GM19463 (cell line): ENCODE measurements around the gene C16orf95.

ENCODE experiments used
- ATAC-seq: cut with Tn5 transposase; IDR thresholded peaks from one replicate; pipeline ENCODE4 v1.9.1; 2021; ENCODE audit warnings: mild to moderate bottlenecking, moderate library complexity; ENCODE audit not compliant: unreplicated experiment

Gene C16orf95

DNA sequence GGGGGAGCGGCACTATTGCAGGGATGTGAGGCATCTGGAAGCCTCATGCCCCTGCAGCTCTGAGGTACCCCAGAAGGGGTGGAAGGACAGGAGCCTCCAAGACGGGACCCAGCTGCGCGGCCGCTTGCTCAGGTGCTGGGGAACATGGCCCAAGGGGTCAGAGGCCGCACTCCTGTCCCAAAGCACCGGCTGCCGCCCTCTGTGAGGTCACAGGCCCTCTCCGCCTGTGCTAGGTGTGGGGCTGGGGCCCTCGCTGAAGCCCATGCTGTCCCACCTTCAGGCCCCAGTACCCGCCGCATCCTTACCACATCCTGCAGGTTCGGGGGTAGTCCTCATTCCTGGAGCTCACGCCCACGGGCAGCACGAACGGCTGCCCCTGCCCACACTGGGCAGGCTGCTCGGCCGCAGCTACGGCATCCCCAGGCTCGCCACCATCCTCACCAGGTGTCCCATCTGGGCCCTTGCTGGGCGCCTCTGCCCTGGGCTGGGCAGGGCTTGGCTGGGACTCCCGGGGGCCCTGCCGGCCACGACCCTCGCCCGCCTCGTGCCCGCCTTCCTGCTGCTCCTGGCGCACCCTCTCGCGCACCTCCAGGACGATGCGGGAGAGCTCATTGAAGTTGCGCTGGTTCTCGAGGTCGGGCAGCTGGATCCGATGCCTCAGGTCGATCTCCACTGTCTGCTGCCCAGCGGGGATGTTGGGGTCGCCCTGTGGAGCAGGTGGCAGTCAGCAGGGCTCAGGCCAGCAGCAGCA lies 16.6 kb upstream of the C16orf95 start:
- no peak for ATAC-seq

DNA sequence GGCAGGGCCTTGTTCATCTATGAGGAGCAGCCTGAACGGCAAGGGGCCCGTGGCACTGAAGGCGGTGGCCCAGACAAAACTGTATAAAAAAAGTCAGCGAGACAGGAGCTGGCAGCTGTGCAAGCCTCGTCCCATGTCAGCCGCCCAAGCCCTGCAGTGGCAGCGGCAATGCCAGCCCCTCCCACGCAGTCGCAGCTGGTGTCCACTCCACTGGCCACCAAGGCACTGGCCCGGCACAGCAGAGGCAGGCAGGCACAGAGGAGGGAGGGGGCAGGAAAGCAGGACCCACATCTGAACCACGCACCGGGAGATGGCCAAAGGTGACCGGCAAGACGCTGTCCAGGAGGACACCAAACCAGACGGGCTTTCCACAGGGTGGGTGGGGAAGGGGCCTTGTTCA lies 15.9 kb upstream of the C16orf95 start:
- no peak for ATAC-seq

DNA sequence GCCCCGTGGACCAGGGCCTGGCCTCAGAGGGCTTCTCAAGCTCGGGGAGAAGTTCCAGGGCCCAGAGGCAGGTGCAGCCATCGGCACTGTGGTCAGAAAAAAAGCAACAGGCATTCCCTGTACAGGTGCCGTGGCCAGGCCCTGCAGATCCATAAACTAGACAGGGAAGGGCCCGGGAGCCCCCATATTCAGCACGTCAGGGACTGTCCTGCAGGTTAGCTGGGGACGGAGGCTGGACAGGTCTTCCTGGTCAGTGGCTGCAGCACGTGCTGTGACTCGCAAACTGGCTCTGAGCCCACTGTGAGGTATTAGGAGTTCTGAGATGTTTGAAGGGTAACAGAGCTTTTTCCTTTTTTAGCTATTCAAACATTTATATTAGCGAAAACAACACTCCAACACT lies 15.0 kb upstream of the C16orf95 start:
- no peak for ATAC-seq

DNA sequence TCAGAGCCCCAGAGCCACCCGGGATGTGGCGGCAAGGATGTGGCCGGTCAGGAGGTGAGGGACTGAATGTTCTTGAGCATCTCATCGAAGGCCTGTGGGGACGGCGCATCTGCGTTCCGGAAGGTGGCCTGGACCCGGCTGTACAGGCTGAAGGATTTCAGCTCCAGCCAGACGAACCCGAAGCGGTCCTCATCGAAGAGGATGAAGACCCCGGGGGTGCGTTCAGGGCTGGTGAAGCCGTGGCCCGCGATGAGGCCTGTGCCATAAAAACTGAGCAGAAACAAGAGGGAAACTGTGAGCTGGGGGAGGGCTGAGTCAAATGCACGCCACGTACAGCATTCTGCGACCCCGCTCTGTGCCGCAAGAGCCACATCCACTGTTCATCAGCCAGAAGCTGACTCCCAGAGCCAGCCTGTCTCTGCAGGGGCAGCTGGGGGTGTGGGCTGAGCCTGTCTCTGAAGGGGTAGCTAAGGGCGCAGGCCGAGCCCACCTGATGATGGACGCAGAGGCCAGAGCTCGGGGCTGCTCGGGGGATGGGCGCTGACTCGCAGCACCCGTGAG lies 14.1 kb upstream of the C16orf95 start:
- no peak for ATAC-seq

DNA sequence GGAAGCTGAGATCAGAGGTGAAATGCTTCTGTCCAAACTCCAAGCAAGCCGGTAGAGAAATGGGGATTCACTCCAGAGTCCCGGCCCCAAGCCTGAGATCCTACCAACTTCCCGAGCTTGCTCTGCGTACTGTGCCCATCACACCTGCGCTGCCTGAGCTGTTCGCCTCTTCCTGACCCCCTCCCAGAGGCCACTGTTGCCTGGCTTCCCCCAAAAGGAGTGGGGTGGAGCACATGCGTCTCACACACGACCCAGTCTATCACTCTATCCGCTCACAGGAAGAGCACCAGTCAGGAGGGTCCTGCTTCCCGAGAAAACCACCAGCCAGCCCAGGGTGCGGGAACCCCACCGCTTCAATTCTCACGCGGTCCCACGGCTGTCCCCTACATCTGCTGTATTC lies 13.5 kb upstream of the C16orf95 start:
- ATAC-seq, result no peak

DNA sequence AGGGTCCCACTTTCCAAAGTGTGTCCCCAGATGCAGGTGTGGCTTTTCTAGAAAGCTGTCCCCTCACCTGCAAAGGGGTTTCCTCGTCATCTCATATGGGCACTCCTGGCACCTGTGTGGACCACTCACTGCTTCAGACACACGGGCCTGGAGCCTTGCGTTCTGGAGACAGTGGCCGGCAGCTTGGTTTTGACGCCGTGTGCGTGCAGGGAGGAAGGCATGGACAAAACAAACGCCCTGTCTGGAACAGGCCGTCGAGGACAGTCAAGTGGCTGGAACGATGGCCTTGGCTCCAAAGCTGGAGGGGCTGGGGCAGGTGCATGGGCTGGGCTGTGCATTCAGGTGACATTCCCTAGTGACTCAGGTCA lies 13.0 kb upstream of the C16orf95 start:
- no peak for ATAC-seq

DNA sequence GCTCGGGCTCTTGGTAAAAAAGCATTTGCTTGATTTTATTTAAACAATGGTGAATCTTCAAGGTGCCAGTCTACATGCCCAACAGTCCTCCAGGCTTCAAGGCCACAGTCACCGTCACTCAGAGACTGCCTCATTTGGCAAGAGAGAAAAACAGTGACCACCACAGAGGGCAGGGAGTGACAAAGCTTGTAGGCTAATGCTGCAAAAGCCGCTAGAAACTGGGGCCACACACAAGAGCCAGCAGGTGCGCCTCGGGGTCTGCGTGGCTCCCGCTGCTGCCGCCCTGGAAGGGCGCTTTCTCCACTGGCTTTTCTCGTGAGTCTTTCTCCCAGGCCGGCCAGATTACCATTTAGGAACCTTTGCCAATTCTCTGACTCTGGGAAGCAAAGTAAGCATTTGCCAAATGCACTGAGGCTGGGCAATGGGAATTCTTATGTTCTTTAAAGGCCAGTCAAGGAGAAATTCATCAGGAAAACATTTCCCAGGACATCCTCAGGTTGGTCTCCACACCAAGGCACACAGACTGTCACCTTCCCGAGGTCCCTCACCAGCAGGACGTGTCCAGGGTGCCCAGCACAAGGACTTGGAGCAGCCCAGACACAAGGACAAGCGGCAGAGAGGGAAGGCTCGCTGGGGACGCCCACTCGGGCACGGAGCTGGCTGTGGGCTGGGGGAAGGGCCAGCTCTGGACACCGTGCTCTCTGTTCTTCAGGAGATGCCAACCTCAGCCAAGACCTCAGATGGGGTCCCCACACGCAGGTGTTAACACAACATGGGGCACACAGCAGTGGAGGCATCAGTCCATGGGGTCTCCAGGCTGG lies 12.5 kb upstream of the C16orf95 start:
- ATAC-seq, result no peak

DNA sequence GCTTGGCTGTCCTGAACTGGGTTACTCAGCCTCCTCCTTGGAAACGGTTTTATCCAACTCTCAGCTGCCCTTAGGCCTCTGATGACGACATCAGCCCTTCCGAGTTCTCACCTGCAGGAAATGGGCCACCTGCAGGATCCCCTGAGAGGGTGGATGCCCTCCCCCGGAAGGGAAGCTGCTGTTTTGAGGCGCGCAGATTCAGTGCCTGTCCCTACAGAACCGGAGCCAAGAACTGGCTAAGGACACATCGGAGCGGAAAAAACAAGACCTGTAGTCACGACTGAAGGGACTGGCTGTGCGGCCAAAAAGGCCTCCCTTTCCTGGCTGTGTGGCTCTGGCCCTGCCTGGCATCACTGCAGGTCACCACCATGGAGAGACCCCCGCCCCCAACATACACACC lies 11.7 kb upstream of the C16orf95 start:
- no peak for ATAC-seq

DNA sequence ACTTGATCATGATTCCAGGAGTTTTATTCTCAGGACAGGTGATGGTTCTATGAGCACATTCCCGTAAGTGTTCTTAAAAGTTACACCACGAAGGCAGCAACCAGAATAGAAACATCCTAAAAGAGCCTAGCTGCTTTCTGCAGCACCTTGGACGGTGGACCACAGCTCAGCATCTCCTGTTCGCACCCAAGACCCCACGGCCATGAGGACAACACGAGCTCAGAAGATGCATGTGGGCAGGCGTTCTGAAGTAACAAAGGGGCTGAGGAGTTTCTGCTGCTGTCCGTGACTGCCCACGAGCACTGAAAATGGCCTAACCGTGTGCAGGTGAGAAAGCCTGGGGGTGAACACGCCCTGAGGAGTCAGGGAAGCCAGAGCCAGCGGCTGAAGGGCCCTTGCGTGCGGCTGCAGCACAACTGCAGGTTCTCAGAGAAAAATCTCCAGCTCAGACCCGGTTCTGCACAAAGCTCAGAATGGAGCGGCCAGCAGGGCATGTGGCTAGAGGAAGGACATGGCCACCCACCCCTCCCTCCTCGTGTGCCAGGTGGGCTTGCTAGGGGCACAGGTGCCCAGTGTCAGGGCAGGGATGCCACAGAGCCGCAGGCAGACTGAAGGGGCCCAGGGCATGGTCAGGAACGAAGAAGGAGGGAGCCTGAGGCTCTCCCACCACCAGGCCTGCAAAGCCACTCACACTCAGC lies 10.8 kb upstream of the C16orf95 start:
- no peak for ATAC-seq

DNA sequence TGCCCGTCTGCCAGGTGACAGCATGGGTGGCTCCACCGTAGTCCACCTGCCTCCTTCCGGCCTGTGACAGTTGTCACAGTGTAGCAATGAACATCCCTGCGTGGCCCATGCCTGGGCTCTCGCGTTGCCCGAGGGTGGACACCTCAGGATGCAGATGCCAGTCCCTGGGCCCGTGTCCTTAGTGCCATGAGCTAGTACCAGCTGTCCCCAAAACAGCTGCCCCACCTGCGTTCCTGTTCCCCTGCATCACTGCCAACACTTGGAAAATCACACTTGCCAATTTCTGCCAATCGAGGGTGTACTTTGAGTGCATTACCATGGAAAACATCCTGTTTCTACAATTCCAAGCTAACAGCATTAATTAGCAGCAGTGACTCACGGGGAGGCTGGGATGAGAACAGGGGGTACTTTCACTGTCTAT lies 9.0 kb upstream of the C16orf95 start:
- no peak for ATAC-seq

DNA sequence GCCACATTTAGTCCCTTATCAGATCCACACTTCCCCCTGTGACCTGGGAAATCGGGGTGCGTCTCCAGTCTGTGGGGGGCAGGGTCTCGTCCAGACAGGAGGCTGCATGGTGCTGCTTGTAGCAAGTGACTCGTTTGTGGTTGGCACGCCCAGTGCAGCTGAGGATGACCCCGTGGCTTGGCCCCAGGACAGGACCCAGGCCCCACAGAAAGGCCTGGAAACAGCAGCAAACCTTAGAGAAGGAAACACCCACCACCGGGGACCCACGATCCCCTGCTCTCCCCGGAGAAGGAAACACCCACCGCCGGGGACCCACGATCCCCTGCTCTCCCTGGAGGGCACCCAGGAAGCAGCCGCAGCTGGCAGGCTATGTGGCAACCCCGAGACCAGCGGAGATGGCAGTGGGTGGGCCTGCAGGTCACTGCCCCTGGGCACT lies 8.2 kb upstream of the C16orf95 start:
- no peak for ATAC-seq

DNA sequence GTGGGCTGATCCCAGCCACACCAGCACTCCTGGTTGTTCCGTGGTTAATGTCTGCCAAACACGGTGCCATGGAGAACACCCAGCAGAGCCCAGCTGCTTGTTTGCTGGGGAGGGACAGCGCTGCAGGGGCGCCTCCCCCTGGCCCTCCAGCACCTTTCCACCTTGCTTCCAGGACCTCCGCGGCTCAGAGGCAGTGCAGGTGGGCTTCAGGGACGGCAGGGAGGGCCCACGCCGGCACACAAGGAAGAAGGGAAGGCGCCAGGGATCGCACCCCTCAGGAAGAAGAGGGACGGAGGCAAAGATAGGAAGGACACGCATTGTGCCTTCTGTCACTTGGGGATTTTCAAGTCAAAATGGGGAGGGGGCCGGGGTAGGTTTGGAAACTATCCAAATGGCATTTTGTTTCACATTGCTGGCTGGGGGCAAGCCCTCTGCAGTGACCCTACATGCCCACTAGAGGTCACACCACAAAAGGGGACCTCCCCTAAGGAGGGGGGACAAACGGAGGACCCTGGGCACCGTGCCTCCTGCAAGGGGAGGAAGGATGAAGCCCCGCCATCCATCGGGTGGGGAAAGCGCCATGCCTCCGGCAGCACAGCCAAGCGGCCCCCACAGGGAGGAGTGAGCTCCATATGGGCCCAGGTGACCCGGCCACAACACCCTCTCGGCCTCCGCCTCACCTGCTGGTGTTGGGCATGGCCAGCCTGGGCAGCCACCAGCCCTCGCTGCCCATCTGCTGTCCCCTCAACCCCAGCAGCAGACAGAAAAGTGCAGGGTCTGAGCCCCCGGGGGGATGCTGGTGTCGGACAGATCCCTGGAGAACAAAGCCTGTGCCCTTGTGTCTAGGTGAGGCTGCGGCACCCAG lies 7.5 kb upstream of the C16orf95 start:
- ATAC-seq, result no peak

DNA sequence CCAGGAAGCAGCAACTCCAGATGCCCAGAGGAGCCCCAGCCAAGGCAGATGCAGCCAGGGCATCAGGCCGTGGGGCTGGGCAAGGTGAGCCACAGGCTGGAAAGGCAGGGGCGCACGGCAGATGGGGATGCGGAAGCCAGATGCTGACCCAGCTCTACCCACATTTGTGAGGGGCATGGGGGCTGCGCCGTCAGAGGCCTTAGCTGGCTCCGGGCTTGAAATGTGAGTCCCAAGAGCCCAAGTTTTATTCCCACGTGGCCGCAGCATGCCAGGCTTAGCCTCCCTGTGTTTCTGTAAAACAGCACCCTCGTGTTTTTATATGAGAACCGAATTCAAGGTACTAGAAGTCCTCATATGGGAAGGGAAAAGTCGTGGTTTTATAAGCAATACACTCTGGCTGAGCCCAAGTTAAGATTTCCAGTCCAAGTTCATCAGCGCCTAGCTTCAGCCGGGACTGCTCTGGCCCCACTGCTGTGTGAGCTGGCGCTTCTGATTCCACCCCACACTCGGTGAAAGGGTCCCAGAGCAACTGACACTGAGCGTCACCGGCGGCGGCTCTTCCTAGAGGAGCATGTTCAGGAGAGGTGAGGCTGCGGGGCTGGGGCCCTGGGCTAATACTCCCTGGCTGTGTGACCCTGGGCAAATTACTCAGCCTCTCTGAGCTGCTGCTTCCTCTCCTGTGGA lies 6.7 kb upstream of the C16orf95 start:
- no peak for ATAC-seq

DNA sequence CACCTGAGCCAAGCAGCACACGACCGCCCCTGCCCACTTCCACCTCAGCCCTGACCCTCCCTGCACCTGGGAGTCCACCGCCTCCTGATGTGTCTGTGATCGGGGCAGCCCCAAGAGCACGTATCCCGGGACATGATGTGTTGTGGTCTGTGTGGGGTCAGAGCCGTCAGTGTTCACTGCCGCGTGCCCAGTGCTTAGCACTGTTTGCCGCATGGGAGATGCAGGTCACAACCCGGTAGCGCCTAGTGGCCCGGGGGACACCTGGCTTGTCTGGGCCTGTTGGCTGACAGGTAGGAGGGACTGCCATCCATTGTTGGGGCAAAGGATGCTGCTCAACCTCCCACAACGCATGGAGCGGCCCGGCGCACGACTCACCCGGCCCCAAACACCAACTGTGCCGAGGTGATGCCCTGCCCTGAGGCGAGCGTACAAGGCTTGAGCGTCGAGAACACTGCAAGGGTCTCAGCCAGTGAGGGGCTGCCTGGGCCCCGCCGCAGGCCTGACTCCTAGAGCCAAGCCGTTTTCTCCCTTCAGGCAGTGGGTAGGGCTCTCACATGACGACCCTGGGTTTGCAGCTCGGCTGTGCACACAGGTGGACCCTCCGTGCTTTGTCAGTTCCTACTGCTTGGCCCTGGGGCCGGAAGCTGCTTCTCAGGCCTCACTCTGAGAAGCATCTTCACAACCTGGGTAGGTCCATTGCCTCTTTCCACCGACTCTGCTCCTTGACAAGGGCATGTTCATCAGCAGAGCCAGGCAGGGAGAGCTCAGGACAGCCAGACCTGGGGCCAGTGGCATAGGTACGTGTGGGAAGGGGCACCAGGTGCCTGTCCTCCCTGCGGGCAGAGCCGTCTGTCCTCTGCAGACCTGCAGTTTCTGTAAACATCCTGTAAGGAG lies 5.9 kb upstream of the C16orf95 start:
- no peak for ATAC-seq

DNA sequence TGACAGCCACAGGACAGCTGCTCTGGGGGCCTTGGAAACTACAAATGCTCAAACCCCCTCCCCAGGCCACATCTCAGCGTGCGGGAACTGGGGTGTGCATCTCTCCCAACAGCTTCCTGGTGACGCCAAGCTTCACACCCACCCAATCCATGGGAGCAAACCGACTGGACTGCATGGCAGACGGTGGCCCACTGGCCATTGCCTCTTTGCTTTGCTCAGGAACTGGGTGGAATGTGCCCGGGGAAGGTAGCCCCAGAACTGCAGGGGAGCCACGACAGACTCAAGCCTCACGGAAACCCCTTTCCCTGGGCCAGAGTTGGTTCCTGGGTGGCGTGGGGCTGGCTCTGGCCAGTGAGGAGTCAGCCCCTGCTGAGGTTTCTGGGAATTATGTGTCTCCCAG lies 5.2 kb upstream of the C16orf95 start:
- no peak for ATAC-seq

DNA sequence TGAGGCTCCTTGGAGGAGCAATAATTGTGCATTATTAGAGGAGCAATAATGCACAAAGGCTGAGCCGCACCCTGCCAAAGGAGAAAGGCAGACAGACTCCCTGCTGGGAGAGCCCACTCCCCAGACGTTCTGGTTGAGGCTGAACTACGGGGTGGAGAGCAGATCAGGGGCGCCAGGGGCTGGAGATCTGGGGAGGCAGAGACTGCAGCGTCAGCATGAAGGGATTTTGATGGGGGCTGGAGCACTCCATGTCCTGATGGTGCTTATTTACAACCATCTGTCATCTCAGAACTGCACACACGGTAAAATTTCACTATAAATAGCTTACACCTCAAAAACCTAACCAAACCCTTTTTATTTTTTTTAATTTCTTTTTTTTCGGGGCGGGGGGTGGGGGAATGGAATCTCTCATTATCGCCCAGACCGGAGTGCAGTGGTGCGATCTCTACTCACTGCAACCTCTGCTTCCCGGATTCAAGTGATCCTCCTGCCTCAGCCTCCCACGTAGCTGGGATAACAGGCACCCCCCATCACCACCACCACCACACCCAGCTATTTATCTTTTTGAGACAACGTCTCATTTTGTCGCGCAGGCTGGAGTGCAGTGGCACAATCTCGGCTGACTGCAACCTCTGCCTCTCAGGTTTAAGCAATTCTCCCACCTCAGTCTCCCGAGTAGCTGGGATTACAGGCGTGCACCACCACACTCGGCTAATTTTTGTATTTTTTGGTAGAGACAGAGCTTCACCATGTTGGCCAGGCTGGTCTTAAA lies 4.3 kb upstream of the C16orf95 start:
- no peak for ATAC-seq

DNA sequence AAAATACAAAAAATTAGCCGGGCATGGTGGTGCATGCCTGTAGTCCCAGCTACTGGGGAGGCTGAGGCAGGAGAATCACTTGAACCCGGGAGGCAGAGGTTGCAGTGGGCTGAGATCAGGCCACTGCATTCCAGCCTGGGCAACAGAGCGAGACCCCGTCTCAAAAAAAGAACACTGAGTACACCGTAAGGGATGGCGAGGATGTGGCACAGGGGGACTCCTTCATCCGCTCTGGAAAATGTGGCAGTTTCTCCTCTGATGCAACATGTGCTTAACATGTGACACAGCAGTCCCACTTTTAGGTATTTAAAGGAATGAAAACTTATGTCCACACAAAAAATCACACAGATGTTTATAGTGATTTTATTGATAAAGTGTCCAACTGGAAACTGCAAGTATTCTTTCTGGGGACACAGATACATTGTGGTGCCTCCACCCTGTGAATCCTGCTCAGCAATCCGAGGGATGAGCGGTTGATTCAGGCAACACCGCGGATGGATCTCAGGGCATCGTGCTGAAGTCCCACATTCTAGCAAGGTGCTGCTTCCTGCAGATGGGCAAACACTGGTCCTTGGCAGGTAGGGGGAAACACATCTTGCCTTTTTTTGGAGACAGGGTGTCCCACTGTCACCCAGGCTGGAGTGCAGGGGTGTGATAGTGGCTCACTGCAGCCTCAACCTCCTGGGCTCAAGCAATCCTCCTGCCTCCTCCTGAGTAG lies 3.5 kb upstream of the C16orf95 start:
- ATAC-seq, result no peak
